Measurements from ENCODE around the gene CUL1.

DNA sequence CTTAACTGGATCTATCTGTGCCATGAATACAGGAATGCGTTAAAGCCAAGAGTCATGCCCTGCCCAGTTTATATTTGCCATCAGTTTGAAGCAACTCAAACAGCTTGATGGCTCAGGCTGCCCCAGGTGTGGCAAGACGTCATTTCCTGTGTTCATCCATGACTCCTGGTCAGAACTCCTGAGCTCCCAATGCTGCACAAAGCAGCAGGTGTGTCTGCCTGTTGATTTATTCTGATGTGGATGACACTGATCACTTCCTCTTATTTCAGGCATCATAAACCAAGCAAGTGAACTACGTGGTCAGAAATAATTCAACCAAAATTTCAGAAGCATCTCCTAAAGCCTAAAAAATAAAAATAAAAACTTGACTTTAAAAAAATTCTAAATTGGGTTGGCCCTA, 116.9 kb downstream of the CUL1 start:
- TF ChIP-seq, protein P1, sequence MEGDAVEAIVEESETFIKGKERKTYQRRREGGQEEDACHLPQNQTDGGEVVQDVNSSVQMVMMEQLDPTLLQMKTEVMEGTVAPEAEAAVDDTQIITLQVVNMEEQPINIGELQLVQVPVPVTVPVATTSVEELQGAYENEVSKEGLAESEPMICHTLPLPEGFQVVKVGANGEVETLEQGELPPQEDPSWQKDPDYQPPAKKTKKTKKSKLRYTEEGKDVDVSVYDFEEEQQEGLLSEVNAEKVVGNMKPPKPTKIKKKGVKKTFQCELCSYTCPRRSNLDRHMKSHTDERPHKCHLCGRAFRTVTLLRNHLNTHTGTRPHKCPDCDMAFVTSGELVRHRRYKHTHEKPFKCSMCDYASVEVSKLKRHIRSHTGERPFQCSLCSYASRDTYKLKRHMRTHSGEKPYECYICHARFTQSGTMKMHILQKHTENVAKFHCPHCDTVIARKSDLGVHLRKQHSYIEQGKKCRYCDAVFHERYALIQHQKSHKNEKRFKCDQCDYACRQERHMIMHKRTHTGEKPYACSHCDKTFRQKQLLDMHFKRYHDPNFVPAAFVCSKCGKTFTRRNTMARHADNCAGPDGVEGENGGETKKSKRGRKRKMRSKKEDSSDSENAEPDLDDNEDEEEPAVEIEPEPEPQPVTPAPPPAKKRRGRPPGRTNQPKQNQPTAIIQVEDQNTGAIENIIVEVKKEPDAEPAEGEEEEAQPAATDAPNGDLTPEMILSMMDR (IDR thresholded peaks at IDR 0.05): no peak
- no peak for TF ChIP-seq POLR2A (IDR thresholded peaks at IDR 0.05)

Measured in body of pancreas (tissue), 4 donors.